DMS53 treated with DMSO at 0.1 percent for 48 hours (cell line): Measurements from ENCODE around the gene ZDHHC11B.
"Not testable (repeated sequence)": the region's sequence is repeated elsewhere in the genome, so short reads cannot be mapped to it uniquely, and the experiment has no call there.

Experiments used
- DNase-seq: peaks from one replicate; lab custom pipeline; 2025; ENCODE audit not compliant: unreplicated experiment; lab: John Stamatoyannopoulos, UW

The ZDHHC11B gene

DNA sequence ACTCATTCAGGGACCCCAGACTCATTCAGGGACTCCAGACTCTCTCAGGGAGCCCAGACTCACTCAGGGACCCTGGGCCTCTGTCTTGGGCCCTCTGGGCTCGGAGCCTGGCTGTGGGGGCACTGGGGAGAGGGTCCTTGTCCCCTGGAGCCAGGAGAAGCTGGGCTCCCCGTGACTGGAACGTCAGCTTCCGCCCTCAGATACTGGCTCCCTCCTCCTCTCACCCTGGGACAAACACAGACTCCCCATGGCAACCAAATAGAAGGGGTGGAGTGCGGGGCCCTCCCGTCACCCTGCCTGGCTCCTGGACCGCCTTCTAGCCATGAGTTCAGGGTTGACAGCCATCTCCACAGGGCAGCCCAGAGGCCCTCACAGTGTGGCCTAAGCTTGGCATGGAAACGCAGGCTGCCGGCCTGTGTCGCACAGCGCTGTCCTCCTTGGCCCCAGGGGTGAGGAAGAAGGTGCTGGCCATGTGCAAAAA is 27.6 kb downstream of the ZDHHC11B start:
- DNase-seq, result no peak

DNA sequence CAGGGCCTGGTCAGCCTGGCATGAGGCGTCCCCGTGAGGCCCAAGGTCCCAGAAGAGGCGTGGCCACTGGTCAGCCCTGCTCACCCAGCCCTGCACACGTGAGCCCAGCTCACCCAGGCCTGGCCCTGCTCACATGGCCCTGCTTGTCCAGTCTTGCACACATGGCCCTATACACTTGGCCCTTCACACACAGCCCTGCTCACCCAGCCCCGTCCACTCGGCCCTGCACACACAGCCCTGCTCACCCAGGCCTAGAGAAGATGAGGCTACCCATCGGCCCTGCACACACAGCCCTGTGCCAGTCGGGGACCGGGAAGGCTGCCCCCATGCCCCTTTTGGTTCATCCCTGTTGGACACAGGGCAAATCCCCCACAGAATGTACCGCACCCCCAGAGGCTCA is 28.4 kb downstream of the ZDHHC11B start:
- DNase-seq, result no peak

- not testable (repeated sequence) for DNase-seq
These were observed 30.3 kb downstream of the ZDHHC11B start for GRCh38 chr5:754143-754632.

- DNase-seq, result not testable (repeated sequence)
These were observed 30.9 kb downstream of the ZDHHC11B start for GRCh38 chr5:753567-754142.

DNA sequence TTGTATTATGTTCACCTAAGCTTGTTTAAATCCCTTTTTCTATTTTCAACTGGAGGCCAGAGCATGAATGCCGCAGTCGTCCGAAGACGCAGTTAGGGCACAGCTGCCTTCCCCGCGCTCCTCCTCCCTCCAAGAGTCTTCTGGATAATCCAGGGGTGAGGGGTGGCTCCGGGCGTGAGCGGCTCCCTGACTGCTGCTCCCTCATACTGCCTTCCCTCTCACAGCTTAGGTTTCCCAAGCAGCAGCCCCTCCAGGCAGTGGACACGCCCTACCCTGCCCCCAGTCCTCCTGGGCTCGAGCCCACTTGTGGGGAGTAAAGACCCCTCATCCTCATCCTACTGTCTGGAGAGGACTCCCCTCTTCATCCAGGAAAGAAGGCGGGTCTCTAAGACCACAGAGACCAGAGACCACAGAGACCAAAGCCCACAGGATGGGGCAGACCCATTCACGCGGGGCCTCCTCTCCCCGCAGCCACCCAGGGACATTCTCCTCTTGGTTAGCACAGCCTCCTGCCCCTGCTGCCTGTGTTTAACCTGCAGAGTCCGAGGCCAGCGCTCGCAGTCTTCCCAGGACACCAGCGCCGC is 31.9 kb downstream of the ZDHHC11B start:
- not testable (repeated sequence) for DNase-seq

- not testable (repeated sequence) for DNase-seq
These were observed 32.5 kb downstream of the ZDHHC11B start for GRCh38 chr5:751992-752391.

DNA sequence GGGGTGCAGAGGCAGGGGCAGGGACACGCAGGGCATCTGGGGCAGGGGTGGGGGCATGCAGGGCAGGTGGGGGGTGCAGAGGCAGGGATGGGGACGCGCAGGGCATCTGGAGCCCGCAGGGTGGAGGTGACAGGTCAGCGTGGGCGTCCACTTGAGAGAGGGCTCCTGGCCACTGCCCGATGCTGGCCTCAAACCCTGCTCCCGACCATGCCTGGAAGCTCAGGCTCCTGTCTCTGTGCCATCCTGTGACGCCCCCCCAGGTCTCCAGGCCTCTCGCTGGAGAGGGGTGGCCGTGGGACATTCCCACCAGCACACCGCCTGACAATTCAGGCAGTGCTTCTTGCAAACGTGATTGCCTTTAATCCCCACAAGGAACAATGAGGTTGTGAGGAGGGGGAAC is 33.0 kb downstream of the ZDHHC11B start:
- DNase-seq, result no peak

- not testable (repeated sequence) for DNase-seq
These were observed 34.3 kb downstream of the ZDHHC11B start for GRCh38 chr5:750226-750625.

DNA sequence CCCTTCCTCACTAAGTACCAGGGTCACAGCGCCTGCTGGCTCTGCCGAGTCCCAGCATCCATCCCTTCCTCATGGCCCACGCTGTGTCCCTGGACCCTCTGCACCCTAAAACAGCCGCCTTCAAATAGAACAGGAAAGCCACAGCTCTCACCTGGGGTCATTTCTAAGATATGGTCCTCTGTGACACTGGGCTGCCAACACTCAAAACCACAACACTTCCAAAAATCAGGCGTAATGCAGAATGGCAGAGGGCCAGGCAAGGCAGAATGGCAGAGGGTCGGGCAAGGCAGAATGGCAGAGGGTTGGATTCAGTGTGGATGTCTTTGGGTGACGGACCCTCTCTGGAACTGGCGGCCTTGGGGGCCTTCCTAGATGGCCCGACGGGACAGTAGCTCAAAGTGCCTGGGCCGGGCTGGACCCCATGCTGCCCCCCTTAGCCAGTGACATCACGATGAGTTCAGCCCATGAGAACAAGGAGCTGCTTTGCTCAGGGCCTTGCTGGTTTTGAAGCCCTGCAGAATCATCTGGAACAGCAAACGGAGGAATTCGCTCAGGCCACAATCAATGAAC is 35.3 kb downstream of the ZDHHC11B start:
- no peak for DNase-seq

DNA sequence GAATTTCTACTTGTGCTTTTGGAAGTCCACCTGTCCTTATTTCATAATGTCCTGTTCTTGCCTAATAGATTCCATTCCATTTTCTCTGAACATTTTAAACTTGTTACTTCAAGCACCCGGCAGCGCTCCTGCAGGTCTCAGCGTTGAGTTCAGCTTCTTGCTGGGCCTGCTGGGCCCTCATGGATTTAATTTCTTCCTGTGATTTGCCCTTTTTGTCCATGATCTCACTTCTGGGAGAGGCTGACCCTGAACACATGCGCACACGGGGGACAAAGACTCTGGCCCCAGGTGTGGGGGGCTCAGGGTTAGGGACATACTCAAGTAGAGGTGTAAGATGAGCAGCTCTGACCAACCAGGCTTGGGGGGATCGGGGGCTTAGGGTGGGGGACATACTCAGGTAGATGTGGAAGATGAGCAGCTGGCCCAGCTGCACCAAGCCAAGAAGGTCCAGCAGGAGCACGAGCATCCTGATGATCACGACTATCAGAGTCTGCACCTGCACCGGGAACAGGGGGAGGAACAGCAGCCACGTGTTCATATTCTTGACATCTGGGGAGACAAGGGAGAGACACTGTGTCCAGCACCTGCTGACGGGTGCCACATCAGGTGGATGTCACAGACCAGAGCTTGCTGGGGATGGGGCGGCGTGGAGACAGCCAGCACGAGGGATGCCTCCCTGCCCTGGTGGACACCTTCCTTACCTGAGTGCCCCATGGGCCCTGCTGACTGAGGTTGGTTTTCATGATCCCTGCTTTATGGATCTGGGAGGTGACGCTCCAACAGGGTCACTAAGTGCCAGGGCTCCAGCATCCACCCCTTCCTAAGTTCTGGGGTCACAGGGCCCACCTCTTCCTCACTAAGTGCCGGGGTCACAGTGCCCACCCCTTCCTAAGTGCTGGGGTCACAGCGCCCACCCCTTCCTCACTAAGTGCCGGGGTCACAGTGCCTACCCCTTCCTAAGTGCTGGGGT is 36.2 kb downstream of the ZDHHC11B start:
- not testable (repeated sequence) for DNase-seq

GRCh38 chr5:747303-747844 is 37.2 kb downstream of the ZDHHC11B start:
- DNase-seq, result not testable (repeated sequence)

GRCh38 chr5:746258-746761 is 38.2 kb downstream of the ZDHHC11B start:
- no peak for DNase-seq

DNA sequence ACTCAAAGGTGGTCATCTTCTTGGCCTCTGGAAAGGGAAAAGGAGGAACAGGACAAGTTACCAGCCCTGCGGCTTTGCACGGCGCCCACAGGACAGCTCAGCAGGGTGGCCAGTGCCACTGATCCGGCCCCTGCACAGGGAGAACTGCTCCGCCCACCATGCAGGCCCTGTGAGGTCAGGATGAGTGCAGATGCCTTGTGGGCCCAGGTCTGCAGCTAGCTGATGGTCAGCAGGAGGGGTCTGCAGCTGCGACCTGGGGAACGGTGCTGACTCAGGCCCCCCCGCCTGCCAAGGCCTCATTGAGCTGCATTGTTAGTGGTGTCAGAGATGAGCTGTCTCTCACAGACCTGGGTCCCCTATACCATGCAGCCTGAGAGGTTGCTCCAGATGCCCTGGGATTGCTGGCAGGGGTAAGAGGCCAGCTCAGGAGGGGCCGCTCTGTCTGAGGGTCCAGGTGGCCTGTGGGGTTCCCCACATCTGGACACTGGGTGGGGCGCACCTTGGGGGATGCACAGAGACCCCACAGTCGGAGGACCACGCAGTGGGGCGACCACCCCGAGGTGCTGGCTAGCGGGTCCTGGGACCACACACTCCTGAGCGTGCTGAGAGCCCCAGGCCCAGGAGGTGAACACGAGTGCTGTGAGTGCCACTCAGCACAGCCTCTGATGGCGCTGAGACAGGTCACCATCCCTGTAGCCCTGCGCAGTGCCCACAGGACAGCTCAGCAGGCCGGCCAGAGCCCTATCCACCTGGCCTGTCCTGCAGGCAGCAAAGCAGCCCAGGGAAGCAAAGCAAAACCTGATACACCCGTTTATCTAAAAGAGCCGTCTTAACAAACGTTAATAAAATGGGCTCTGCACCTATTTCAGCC is 39.0 kb downstream of the ZDHHC11B start:
- DNase-seq, result not testable (repeated sequence)

- not testable (repeated sequence) for DNase-seq
These were observed 40.7 kb downstream of the ZDHHC11B start for GRCh38 chr5:743696-744404.

- not testable (repeated sequence) for DNase-seq
These were observed 42.3 kb downstream of the ZDHHC11B start for GRCh38 chr5:742276-742675.

- DNase-seq, result not testable (repeated sequence)
These were observed 50.4 kb downstream of the ZDHHC11B start for GRCh38 chr5:734145-734544.

DNA sequence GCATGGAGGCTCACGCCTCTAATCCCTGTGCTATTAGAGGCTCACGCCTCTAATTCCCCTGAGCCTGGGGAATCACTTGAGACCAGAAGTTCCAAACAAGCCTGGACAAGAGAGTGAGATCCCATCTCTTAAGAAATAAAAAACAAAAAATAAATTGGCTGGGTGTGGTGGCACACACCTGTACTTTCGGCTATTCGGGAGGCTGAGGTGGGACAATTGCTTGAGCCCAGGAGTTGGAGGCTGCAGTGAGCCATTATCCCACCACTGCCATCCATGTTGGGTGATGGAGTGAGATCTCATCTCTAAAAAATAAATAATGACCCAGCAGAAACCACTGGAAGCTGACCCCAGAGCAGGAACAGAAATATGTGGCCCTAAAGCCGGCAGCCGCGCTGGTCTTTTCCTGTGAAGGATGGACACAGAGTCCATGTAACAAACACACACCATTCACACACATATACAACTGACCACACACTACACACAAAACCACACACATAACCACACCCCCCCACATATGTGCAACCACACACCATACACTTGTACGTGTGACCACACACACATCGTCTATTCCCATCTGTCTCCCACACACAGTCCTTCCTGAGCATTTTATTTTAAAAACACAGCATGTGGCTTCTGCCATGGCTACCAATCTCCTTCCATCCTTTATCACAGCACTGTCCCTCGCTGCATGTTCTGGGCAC is 51.6 kb downstream of the ZDHHC11B start:
- DNase-seq, result not testable (repeated sequence)

- DNase-seq, result not testable (repeated sequence)
These were observed 55.3 kb downstream of the ZDHHC11B start for GRCh38 chr5:729225-729624.
